ENCODE results near the gene ENO3. TPM values are rescaled to one million over a fixed set of nuclear protein-coding genes. Genes with fewer than 3 reads are reported as not detected.

ENO3 gene
- total RNA-seq, 4 donors from 2014 or later = 5.4 to 8.8 (median 5.5) TPM; not detected in 1

DNA sequence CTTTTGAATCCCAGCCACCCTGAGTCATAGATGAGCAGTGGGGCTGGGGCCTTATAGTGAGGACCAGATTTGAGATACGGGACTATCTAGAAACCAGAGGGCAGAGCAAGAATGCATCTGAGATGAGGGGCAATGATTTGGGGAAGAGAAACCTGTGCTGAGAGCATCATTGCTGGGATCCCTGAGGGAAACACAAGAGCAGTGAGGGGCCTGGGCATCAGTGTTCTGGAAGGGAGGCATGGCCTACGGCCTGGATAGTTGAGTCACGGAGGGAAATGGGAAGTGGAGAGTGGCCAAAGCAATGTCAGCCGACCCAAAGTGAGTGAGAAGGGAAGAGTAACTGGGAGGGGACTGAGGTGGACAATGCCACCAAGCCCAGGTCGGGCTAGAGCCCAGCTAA is 31.4 kb downstream of the ENO3 start:
- Histone ChIP-seq H3K36me3 (peaks cover 34 to 41% of the 10 kb centered on the region in 2 donors), H3K4me1 (peaks cover 8 to 10% of the 10 kb centered on the region in 2 donors), H3K4me3 (replicated peaks in 1 of 3) (no peak overlapping the region), H3K9me3 (no peaks in the 10 kb centered on the region), H3K27me3 (no peaks in the 10 kb centered on the region), H3K27ac (no peak overlapping the region)
- no peak for TF ChIP-seq POLR2A (IDR thresholded peaks at IDR 0.05)
- TF ChIP-seq, protein P1, sequence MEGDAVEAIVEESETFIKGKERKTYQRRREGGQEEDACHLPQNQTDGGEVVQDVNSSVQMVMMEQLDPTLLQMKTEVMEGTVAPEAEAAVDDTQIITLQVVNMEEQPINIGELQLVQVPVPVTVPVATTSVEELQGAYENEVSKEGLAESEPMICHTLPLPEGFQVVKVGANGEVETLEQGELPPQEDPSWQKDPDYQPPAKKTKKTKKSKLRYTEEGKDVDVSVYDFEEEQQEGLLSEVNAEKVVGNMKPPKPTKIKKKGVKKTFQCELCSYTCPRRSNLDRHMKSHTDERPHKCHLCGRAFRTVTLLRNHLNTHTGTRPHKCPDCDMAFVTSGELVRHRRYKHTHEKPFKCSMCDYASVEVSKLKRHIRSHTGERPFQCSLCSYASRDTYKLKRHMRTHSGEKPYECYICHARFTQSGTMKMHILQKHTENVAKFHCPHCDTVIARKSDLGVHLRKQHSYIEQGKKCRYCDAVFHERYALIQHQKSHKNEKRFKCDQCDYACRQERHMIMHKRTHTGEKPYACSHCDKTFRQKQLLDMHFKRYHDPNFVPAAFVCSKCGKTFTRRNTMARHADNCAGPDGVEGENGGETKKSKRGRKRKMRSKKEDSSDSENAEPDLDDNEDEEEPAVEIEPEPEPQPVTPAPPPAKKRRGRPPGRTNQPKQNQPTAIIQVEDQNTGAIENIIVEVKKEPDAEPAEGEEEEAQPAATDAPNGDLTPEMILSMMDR (IDR thresholded peaks at IDR 0.05) = no peak
- intact Hi-C loops (cut with DNase I) = loop anchor here (5.0 kb wide), 1 partner anchor 45 kb away; no protein-coding TSS in a partner anchor
- DNase-seq = no peak
- 62 to 65% methylated on average over 5 of the region's 5 CpGs for WGBS, 2 donors

DNA sequence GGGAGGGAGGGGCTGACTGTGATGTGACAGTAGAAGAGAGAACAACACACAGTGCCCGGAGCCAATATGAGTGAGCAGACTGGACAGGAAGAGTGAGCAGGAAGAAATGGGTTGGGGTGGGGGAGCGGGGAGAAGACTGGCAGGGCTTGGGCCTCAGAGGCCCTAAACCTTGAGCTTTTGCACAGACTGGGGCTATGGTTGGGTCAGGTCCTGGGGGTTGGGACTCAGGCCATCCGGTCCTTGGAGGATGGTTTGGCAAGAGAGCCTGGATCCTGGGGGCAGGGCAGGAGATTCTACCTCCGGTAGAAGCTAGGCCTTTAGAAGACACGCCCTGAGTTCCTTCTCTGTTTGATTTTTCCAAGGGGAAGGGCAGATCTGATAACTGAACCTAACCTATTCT is 35.5 kb downstream of the ENO3 start:
- Histone ChIP-seq H3K27ac (peak overlapping the region in 2 of 3 donors; percentile 93 to 94), H3K4me1 (peaks cover 17 to 19% of the 10 kb centered on the region in 2 donors), H3K36me3 (peaks cover 12 to 14% of the 10 kb centered on the region in 2 donors), H3K9me3 (no peaks in the 10 kb centered on the region), H3K27me3 (no peaks in the 10 kb centered on the region), H3K4me3 (replicated peaks in 1 of 3) (peak overlapping the region in 2 of 3 donors; percentile 80 to 94)
- WGBS, 2 donors = 50 to 54% methylated on average over 5 of the region's 5 CpGs
- DNase-seq = peak in 1 of 2 donors; percentile 22
- TF ChIP-seq POLR2A (IDR thresholded peaks at IDR 0.05) = no peak
- TF ChIP-seq, protein P1 (IDR thresholded peaks at IDR 0.05) = no peak
- intact Hi-C loops (cut with DNase I) = loop anchor here (2.0 kb wide), 1 partner anchor 82 kb away; no protein-coding TSS in a partner anchor

DNA sequence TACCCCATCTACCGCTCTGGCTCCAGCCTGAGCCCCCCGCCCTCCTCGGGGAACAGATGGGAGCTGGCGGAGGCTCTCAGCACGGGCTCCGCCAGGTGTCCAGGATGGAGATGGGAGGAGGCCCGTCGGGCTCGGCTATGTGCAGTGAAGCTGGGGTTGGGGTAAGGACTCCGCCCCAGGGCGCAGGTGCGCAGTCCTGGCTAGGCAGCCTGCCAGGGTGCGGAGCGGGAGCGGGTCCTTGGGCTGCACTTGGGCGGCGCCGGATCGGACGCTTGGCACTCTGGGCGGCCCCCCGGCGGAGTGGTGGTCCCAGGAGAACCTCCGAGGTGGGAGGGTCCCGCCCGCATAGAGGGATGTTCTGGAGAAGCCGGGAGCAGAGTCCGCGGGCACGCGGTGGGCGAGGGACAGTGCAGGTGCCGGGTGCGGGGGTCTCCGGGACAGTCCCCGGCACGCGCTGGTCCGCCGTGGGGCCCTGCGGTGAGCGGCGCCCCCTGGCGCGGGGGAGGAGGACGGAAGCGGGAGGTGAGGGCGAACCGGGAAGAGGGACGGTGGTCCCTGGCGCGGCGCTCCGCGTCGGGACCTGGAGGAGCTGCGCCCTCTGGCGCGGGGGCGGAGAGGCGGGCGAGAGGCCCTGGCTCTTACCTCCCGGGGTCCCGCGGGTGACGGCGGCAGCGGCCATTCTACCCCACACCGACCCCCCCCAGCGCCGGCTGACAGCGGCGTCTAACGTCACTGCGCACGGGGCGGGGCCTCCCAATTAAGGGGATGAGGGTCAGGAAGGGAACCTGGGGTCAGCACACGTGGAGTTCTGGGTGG is 36.2 kb downstream of the ENO3 start, which contains the start of gene CAMTA2:
CAMTA2 (minus strand) TSS at position 725 of the 816 bp plus-strand sequence. CDS start 1,453 bp downstream, outside the sequence.
- TF ChIP-seq POLR2A (IDR thresholded peaks at IDR 0.05) = peak in 1 of 2 donors; percentile 88
- TF ChIP-seq, protein P1 (IDR thresholded peaks at IDR 0.05) = peak in 5 of 6 experiments; percentile 47 to 75 (median 69)
- intact Hi-C loops (cut with DNase I) = loop anchor here (2.0 kb wide), 1 partner anchor 82 kb away; no protein-coding TSS in a partner anchor
- WGBS, 2 donors = 0 to 1% methylated on average over 16 to 28 of the region's 78 CpGs
- Histone ChIP-seq H3K9me3 (no peaks in the 10 kb centered on the region), H3K4me1 (peaks cover 17 to 19% of the 10 kb centered on the region in 2 donors), H3K27me3 (no peaks in the 10 kb centered on the region), H3K4me3 (replicated peaks in 1 of 3) (peak within 1 kb of the TSS; percentile 21 to 94 (median 80)), H3K27ac (peak within 1 kb of the TSS; percentile 71 to 94 (median 93)), H3K36me3 (peaks cover 8 to 10% of the 10 kb centered on the region in 2 donors)
- DNase-seq = peak; percentile 88 to 90

DNA sequence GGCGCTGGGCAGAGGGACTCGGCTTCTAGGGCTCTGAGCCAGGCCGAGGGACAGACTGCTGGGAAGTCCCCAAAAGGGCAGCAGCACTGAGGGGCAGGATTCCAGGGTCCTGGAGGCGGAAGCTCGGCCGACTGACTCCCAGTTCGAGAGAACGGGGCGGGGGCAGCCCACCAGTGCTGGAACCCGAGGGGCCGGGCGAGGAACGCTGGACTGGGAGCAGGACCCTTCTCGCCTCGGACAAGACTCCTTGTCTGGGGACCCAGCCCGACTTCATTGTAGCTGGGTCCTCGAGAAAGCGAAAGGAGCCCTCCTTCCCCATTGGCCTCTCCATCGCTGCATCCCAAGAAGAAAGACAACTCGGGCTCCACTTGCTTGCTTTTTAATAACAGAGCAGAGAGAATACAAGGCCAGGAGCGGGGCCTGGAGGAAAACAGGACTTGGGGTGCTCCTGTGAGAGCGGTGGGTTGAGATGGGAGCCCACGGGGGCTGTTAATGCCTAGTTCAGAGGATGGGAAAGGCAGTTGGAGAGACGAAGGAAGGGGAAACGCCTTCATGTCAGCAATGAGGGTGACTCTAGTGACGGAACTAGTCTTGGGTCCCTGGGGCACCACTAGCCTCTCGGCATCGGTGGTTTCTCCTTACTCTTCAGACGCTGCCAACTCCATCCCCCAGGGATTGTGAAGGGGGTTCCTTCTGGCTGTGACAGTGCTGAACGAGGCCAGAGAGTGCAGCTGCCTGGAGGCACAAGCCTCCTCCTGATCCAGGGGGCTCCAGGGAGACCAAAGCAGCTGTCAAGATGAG is 37.0 kb downstream of the ENO3 start:
- Histone ChIP-seq H3K4me3 (replicated peaks in 1 of 3) (peak overlapping the region; percentile 21 to 94 (median 80)), H3K27ac (peak overlapping the region; percentile 71 to 94 (median 93)), H3K4me1 (peaks cover 17 to 19% of the 10 kb centered on the region in 2 donors), H3K9me3 (no peaks in the 10 kb centered on the region), H3K27me3 (no peaks in the 10 kb centered on the region), H3K36me3 (peaks cover 0 to 4% of the 10 kb centered on the region in 2 donors)
- intact Hi-C loops (cut with DNase I) = loop anchor here (2.0 kb wide), 1 partner anchor 83 kb away; no protein-coding TSS in a partner anchor
- DNase-seq = no peak
- 4 to 8% methylated on average over 21 to 25 of the region's 30 CpGs for WGBS, 2 donors
- TF ChIP-seq, protein P1 (IDR thresholded peaks at IDR 0.05) = no peak
- no peak for TF ChIP-seq POLR2A (IDR thresholded peaks at IDR 0.05)

All from thyroid gland (tissue), 4 donors.